Measurements from ENCODE around the gene KHDC1. TPM values are rescaled to one million over a fixed set of nuclear protein-coding genes. Genes with fewer than 3 reads are reported as not detected.
"Not testable (repeated sequence)": the region's sequence is repeated elsewhere in the genome, so short reads cannot be mapped to it uniquely, and the experiment has no call there.

KHDC1 gene
- total and polyA plus RNA-seq, 12 donors = 0.25 to 2.2 (median 0.83) TPM; not detected in 1

DNA sequence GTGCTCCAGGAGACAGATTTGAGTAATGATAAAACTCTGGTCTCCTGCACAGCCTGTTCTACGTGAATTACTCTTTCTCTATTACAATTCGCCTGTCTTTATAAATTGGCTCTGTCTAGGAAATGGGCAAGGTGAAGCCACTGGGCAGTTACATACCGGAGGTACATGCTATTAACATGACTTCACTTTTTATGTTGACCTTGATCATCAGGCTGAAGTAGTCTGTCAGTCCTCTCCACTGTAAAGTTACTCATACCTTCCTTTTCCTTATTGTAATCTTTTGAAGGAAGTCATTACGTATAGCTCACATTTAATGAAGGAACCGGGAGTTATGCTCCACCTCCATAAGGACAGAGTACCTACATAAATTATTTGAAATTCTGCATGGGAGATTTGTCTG lies 19.9 kb upstream of the KHDC1 start:
- H3K27ac ChIP-seq = no peak overlapping the region
- no peaks in the 10 kb centered on the region for H3K9me3 ChIP-seq (replicated peaks in 1 of 3)
- TF ChIP-seq, protein P1, sequence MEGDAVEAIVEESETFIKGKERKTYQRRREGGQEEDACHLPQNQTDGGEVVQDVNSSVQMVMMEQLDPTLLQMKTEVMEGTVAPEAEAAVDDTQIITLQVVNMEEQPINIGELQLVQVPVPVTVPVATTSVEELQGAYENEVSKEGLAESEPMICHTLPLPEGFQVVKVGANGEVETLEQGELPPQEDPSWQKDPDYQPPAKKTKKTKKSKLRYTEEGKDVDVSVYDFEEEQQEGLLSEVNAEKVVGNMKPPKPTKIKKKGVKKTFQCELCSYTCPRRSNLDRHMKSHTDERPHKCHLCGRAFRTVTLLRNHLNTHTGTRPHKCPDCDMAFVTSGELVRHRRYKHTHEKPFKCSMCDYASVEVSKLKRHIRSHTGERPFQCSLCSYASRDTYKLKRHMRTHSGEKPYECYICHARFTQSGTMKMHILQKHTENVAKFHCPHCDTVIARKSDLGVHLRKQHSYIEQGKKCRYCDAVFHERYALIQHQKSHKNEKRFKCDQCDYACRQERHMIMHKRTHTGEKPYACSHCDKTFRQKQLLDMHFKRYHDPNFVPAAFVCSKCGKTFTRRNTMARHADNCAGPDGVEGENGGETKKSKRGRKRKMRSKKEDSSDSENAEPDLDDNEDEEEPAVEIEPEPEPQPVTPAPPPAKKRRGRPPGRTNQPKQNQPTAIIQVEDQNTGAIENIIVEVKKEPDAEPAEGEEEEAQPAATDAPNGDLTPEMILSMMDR (IDR thresholded peaks at IDR 0.05) = no peak
- no peak for TF ChIP-seq POLR2A (IDR thresholded peaks at IDR 0.05)
- no peaks in the 10 kb centered on the region for H3K36me3 ChIP-seq (replicated peaks in 1 of 2)
- H3K27me3 ChIP-seq = no peaks in the 10 kb centered on the region
- 73 to 85% (median 76%) methylated on average over 5 of the region's 5 CpGs for WGBS, 4 donors
- no peak overlapping the region for H3K4me3 ChIP-seq
- no peak for DNase-seq
- no peaks in the 10 kb centered on the region for H3K4me1 ChIP-seq (replicated peaks in 1 of 2)
- intact Hi-C loops (cut with DNase I) = no loop called here

DNA sequence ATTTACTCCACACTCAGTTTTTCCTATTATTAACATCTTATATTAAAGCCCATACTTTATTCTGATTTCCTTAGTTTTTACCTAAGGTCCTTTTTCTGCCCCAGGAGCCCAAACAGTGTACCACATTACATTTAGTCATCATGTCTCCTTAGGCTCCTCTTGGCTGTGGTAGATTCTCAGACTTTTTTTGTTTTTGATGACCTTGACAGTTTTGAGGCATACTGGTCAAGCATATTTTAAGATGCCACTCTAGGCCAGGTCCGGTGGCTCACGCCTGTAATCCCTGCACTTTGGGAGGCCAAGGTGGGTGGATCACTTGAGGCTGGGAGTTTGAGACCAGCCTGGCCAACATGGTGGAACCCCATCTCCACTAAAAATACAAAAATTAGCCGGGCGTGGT lies 18.7 kb upstream of the KHDC1 start:
- 85 to 96% (median 90%) methylated on average over 3 to 4 of the region's 4 CpGs for WGBS, 4 donors
- H3K27me3 ChIP-seq; H3K36me3 ChIP-seq (replicated peaks in 1 of 2); H3K4me3 ChIP-seq; H3K9me3 ChIP-seq (replicated peaks in 1 of 3); H3K27ac ChIP-seq; H3K4me1 ChIP-seq (replicated peaks in 1 of 2); intact Hi-C loops (cut with DNase I): not testable (repeated sequence)
- DNase-seq = peak in 1 of 7 donors; percentile 25

DNA sequence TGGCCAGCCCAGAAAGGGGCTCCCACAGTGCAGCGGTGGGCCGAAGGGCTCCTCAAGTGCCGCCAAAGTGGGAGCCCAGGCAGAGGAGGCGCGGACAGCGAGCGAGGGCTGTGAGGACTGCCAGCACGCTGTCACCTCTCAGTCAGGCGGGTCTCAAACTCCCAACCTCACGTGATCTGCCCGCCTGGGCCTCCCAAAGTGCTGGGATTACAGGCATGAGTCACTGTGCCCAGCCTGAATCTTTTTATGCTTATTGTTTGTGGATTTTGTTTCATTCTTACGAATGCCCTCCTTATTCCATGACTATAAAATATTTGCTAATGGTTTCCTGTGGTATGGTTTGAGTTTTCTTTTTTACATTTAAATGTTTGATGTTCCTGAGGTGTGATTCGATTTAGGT lies 6.3 kb upstream of the KHDC1 start:
- H3K27me3 ChIP-seq; H3K9me3 ChIP-seq (replicated peaks in 1 of 3); H3K4me3 ChIP-seq; H3K36me3 ChIP-seq (replicated peaks in 1 of 2); H3K27ac ChIP-seq; H3K4me1 ChIP-seq (replicated peaks in 1 of 2); DNase-seq; intact Hi-C loops (cut with DNase I): not testable (repeated sequence)
- WGBS, 4 donors = 89 to 98% (median 96%) methylated on average over 11 to 13 of the region's 13 CpGs

DNA sequence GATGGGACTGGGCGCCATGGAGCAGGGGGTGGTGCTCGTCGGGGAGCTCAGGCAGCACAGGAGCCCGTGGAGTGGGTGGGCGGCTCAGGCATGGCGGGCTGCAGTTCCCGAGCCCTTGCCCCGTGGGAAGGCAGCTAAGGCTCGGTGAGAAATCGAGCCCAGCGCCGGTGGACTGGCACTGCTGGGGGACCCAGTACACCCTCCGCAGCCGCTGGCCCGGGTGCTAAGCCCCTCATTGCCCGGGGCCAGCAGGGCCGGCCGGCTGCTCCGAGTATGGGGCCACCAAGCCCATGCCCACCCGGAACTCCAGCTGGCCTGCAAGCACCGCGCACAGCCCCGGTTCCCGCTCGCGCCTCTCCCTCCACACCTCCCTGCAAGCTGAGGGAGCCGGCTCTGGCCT lies 5.9 kb upstream of the KHDC1 start:
- intact Hi-C loops (cut with DNase I); DNase-seq; H3K4me3 ChIP-seq; H3K27me3 ChIP-seq; H3K27ac ChIP-seq; H3K4me1 ChIP-seq (replicated peaks in 1 of 2); H3K9me3 ChIP-seq (replicated peaks in 1 of 3); H3K36me3 ChIP-seq (replicated peaks in 1 of 2): not testable (repeated sequence)
- 95 to 100% (median 98%) methylated on average over 7 to 26 of the region's 27 CpGs; no CpG with 5 or more reads in 1 of the 4 donors for WGBS, 4 donors

DNA sequence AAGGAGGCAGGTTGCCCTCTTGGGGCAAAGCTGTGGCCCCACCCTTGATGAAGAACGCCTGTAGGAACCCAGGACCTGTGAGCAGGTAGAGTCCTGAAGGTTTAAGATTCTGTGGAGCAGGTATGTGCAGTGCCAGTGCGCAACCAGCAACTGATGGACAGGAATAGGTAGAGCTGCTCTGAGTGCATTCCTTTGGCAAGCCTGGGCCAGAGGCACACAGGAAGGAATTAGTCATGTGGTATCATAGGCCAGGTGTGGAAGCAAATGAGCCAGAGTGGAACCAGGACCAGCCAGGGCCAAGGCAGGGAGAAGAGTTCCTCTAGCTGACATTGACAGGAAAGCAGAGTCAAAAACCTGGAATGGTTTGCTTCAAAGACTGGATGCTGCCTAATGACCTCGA lies 1.4 kb upstream of the KHDC1 start:
- Histone ChIP-seq H3K9me3 (replicated peaks in 1 of 3) (no peaks in the 10 kb centered on the region), H3K36me3 (replicated peaks in 1 of 2) (no peaks in the 10 kb centered on the region), H3K4me1 (replicated peaks in 1 of 2) (peaks cover 6% of the 10 kb centered on the region in 2 donors), H3K4me3 (no peak overlapping the region), H3K27ac (no peak overlapping the region), H3K27me3 (no peaks in the 10 kb centered on the region)
- no peak for TF ChIP-seq POLR2A (IDR thresholded peaks at IDR 0.05)
- TF ChIP-seq, protein P1 (IDR thresholded peaks at IDR 0.05) = no peak
- WGBS, 4 donors = 95 to 99% (median 98%) methylated on average over 2 to 3 of the region's 3 CpGs
- intact Hi-C loops (cut with DNase I) = no loop called here
- no peak for DNase-seq

DNA sequence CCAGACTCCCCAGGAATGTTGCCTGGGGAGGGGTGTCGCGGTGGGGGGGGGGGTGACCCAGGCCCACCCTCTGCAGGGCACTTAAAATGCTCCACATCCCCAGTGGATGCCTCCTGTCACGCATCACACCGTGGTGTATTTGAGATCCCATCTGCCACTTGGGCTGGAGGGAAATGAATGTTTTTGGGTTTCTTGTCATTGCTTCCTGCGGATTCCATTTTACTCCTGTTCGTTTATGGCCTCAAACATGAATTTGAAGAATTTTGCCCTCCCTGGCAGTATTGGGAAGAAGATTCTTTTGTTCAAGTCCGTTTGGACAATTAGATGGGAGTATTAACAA lies 544 bp upstream of the KHDC1 start:
- Histone ChIP-seq H3K4me1 (replicated peaks in 1 of 2) (peaks cover 6% of the 10 kb centered on the region in 2 donors), H3K36me3 (replicated peaks in 1 of 2) (no peaks in the 10 kb centered on the region), H3K27me3 (no peaks in the 10 kb centered on the region), H3K9me3 (replicated peaks in 1 of 3) (no peaks in the 10 kb centered on the region), H3K27ac (no peak overlapping the region), H3K4me3 (peak overlapping the region in 3 of 4 donors; percentile 9 to 72 (median 16))
- no peak for DNase-seq
- WGBS, 4 donors = 29 to 46% (median 42%) methylated on average over 5 to 7 of the region's 7 CpGs
- TF ChIP-seq POLR2A (IDR thresholded peaks at IDR 0.05) = no peak
- TF ChIP-seq, protein P1 (IDR thresholded peaks at IDR 0.05) = no peak
- intact Hi-C loops (cut with DNase I) = no loop called here

All from adrenal gland (tissue), 12 donors.